Measurements from ENCODE around the gene MAP1LC3B2.

The MAP1LC3B2 gene

GRCh38 chr12:116616536-116617248, 57.5 kb downstream of the MAP1LC3B2 start:
- no peak for DNase-seq

DNA sequence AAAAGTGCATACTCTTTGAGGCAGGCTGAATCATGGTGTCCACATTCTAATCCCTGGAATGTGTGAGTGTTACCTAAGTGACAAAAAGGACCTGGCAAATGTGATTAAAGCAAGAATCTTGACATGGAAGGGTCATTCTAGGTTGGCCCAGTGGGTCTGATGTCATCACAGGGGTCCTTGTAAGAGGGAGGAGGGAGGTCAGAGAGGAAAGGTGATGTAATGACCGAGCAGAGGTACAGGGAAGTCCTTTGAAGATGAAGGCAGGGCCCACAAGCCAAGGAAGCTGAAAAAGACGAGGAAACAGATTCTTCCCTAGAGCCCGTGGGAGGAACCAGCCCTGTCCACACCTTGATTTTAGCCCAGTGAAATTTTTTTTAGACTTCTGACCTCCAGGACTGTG, 60.1 kb downstream of the MAP1LC3B2 start:
- DNase-seq: no peak

DNA sequence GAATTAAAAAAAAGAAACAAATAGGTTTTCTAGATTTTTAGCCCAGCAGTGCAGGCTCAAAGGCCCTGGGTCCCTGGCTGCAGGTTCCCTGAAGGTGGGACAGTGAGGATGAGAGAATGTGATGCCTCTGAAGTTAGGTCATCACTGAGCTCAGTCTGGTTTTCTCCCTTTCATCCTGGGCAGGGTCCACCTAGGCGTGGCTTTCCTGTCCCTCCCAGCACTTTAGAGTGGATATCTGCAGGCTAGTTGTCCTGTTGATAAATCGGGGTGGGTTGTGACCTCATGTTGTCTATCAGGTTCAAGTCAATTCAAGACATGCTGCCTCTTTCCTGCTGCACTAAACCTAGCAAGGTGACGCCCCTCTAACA, 60.9 kb downstream of the MAP1LC3B2 start:
- DNase-seq: no peak

- no peak for DNase-seq
Measured at GRCh38 chr12:116620492-116621191, 61.5 kb downstream of the MAP1LC3B2 start.

DNA sequence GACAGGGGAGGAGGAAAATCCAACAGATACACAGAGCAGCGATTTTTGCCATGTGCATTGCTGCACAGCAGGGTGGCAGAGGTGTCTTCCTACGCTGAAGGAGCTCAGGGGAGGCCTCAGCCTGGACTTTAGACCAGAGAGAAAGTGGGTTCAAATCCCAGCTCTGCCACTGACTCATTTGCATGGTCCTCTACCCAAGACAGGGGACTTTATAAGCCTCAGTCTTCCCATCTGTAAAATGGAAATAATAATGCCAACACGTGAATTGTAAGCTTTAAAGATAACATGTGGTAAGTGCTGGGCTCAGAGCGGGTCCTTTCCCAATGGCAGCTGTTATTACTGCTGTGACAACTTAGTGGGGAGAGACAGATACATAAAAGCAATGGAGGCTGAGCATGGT, 62.0 kb downstream of the MAP1LC3B2 start:
- no peak for DNase-seq

GRCh38 chr12:116624516-116624915, 65.3 kb downstream of the MAP1LC3B2 start:
- DNase-seq: no peak

GRCh38 chr12:116626153-116626552, 67.0 kb downstream of the MAP1LC3B2 start:
- no peak for DNase-seq
